GM12801 (cell line): ENCODE data around the gene PLXND1.

Source experiments
- CTCF ChIP-seq: IDR thresholded peaks from one replicate; pipeline ENCODE4 v1.5.1; 2011; ENCODE audit warnings: control low read depth; ENCODE audit not compliant: insufficient read length; ENCODE audit errors: extremely low read depth

Gene PLXND1

GRCh38 chr3:129632556-129632955 lies 26.1 kb upstream of the PLXND1 start:
- TF ChIP-seq CTCF, result no peak

- TF ChIP-seq CTCF, result no peak
These were observed 25.6 kb upstream of the PLXND1 start for GRCh38 chr3:129632056-129632455.

- no peak for TF ChIP-seq CTCF
These were observed 22.5 kb upstream of the PLXND1 start for GRCh38 chr3:129629011-129629410.

- TF ChIP-seq CTCF, result no peak
These were observed 21.7 kb upstream of the PLXND1 start for GRCh38 chr3:129628169-129628522.

GRCh38 chr3:129627350-129628168 lies 21.1 kb upstream of the PLXND1 start:
- TF ChIP-seq CTCF, result peak; percentile 41

GRCh38 chr3:129626744-129627349 lies 20.4 kb upstream of the PLXND1 start:
- no peak for TF ChIP-seq CTCF

GRCh38 chr3:129625072-129625874 lies 18.8 kb upstream of the PLXND1 start:
- TF ChIP-seq CTCF, result no peak
